Measurements from ENCODE around the gene TRABD2B.

TRABD2B gene

GRCh38 chr1:47843781-47844557, 153.2 kb downstream of the TRABD2B start:
- no peak for DNase-seq

- DNase-seq: no peak
Measured at GRCh38 chr1:47843059-47843458, 154.1 kb downstream of the TRABD2B start.

GRCh38 chr1:47842228-47842919, 154.8 kb downstream of the TRABD2B start:
- no peak for DNase-seq

- no peak for DNase-seq
Measured at GRCh38 chr1:47841356-47841755, 155.8 kb downstream of the TRABD2B start.

- DNase-seq: no peak
Measured at GRCh38 chr1:47840393-47841190, 156.6 kb downstream of the TRABD2B start.

GRCh38 chr1:47839433-47839760, 157.8 kb downstream of the TRABD2B start:
- no peak for DNase-seq

GRCh38 chr1:47838562-47839432, 158.4 kb downstream of the TRABD2B start:
- DNase-seq: no peak

- DNase-seq: no peak
Measured at GRCh38 chr1:47837866-47838561, 159.2 kb downstream of the TRABD2B start.

- no peak for DNase-seq
Measured at GRCh38 chr1:47837056-47837830, 159.9 kb downstream of the TRABD2B start.

GRCh38 chr1:47835409-47835808, 161.8 kb downstream of the TRABD2B start:
- DNase-seq: no peak

GRCh38 chr1:47834326-47834725, 162.9 kb downstream of the TRABD2B start:
- no peak for DNase-seq

GRCh38 chr1:47830641-47831333, 166.4 kb downstream of the TRABD2B start:
- DNase-seq: no peak

GRCh38 chr1:47830021-47830420, 167.2 kb downstream of the TRABD2B start:
- no peak for DNase-seq

- no peak for DNase-seq
Measured at GRCh38 chr1:47828978-47829377, 168.2 kb downstream of the TRABD2B start.

- DNase-seq: no peak
Measured at GRCh38 chr1:47827109-47827508, 170.1 kb downstream of the TRABD2B start.

- DNase-seq: no peak
Measured at GRCh38 chr1:47824716-47825115, 172.5 kb downstream of the TRABD2B start.

- DNase-seq: no peak
Measured at GRCh38 chr1:47824297-47824696, 172.9 kb downstream of the TRABD2B start.

- DNase-seq: no peak
Measured at GRCh38 chr1:47823040-47823808, 174.0 kb downstream of the TRABD2B start.

GRCh38 chr1:47821760-47822159, 175.4 kb downstream of the TRABD2B start:
- no peak for DNase-seq

GRCh38 chr1:47819574-47819888, 177.7 kb downstream of the TRABD2B start:
- DNase-seq: no peak
